Liver (tissue), 3 donors: Measurements from ENCODE around the gene CLEC18A.
"Not testable (repeated sequence)": the region's sequence is repeated elsewhere in the genome, so short reads cannot be mapped to it uniquely, and the experiment has no call there.

Experiments used
- CTCF ChIP-seq: fragments of 150-350 bp; IDR thresholded peaks from 2 replicates; pipeline ENCODE4 v1.5.1; 2017; ENCODE audit warnings: improper control_type of control experiment, low read depth, low read length; ENCODE audit not compliant: missing input control
- GABPA ChIP-seq, 2 donors: IDR thresholded peaks in 1 of 2; conservative IDR thresholded peaks in 1 of 2; 2 replicates each; pipeline ENCODE4 v1.6.1; 2016; ENCODE audit warnings: antibody characterized with exemption in 2 of 2, mild to moderate bottlenecking in 1 of 2, moderate library complexity in 1 of 2
- RAD21 ChIP-seq, 2 donors: IDR thresholded peaks; 2 replicates each; pipeline ENCODE4 v1.6.1; 2016; ENCODE audit warnings: antibody characterized with exemption in 2 of 2, mild to moderate bottlenecking in 2 of 2
- donor health status: healthy.
- donor health status: healthy.

GRCh38 chr16:69999801-70000200, 48.7 kb downstream of the CLEC18A start:
- not testable (repeated sequence) for TF ChIP-seq CTCF; GABPA (IDR thresholded peaks at IDR 0.05 in 1 of 2, conservative IDR thresholded peaks at IDR 0.05 in 1 of 2); RAD21 (IDR thresholded peaks at IDR 0.05)
